ENCODE results near the gene RAI1. TPM values are rescaled to one million over a fixed set of nuclear protein-coding genes. Genes with fewer than 3 reads are reported as not detected.
"Not testable (repeated sequence)": the region's sequence is repeated elsewhere in the genome, so short reads cannot be mapped to it uniquely, and the experiment has no call there.

RAI1 gene
- total RNA-seq, 2 experiments from 2014 or later: 17.1 to 49.4 TPM

- POLR2A ChIA-PET: no interaction called here
- intact Hi-C loops (cut with micrococcal nuclease; ENCODE audit: unreplicated experiment): no loop called here
- CTCF ChIA-PET (ENCODE audit: unreplicated experiment): no interaction called here
- H3K36me3 ChIP-seq (ENCODE audit: insufficient read depth, low read length): no peaks in the 10 kb centered on the region
- no peak overlapping the region for H3K4me3 ChIP-seq (ENCODE audit: low read depth, low read length, poor library complexity, severe bottlenecking)
- no peaks in the 10 kb centered on the region for H3K79me2 ChIP-seq (ENCODE audit: insufficient read depth, low read depth, low read length)
- H3K9me3 ChIP-seq (ENCODE audit: low read length): peaks cover 5% of the 10 kb centered on the region; the same call in 1 of the 2 replicates
- TF ChIP-seq, protein P1, sequence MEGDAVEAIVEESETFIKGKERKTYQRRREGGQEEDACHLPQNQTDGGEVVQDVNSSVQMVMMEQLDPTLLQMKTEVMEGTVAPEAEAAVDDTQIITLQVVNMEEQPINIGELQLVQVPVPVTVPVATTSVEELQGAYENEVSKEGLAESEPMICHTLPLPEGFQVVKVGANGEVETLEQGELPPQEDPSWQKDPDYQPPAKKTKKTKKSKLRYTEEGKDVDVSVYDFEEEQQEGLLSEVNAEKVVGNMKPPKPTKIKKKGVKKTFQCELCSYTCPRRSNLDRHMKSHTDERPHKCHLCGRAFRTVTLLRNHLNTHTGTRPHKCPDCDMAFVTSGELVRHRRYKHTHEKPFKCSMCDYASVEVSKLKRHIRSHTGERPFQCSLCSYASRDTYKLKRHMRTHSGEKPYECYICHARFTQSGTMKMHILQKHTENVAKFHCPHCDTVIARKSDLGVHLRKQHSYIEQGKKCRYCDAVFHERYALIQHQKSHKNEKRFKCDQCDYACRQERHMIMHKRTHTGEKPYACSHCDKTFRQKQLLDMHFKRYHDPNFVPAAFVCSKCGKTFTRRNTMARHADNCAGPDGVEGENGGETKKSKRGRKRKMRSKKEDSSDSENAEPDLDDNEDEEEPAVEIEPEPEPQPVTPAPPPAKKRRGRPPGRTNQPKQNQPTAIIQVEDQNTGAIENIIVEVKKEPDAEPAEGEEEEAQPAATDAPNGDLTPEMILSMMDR (conservative IDR thresholded peaks at IDR 0.05; ENCODE audit: low read length): no peak
- no peak for TF ChIP-seq EZH2phosphoT487 (IDR thresholded peaks at IDR 0.05; ENCODE audit: borderline replicate concordance, low read depth, low read length)
- H2AFZ ChIP-seq (ENCODE audit: low read length): no peak overlapping the region
- no peak overlapping the region for H3K27ac ChIP-seq (ENCODE audit: low read depth, low read length, poor library complexity, severe bottlenecking)
- H4K20me1 ChIP-seq (ENCODE audit: insufficient read depth, low read length): no peaks in the 10 kb centered on the region
- H3K9me2 ChIP-seq (ENCODE audit: insufficient read depth, low read length): no peaks in the 10 kb centered on the region
- no peaks in the 10 kb centered on the region for H3K4me1 ChIP-seq (ENCODE audit: insufficient read depth, low read length, poor library complexity, severe bottlenecking)
- no peak overlapping the region for H3K4me2 ChIP-seq (ENCODE audit: low read length)
- no peak for DNase-seq (ENCODE audit: low spot score)
- no TSS peak for BruUV-seq (replicated peaks)
Observed at GRCh38 chr17:17635126-17635525, 46.1 kb upstream of the RAI1 start.

DNA sequence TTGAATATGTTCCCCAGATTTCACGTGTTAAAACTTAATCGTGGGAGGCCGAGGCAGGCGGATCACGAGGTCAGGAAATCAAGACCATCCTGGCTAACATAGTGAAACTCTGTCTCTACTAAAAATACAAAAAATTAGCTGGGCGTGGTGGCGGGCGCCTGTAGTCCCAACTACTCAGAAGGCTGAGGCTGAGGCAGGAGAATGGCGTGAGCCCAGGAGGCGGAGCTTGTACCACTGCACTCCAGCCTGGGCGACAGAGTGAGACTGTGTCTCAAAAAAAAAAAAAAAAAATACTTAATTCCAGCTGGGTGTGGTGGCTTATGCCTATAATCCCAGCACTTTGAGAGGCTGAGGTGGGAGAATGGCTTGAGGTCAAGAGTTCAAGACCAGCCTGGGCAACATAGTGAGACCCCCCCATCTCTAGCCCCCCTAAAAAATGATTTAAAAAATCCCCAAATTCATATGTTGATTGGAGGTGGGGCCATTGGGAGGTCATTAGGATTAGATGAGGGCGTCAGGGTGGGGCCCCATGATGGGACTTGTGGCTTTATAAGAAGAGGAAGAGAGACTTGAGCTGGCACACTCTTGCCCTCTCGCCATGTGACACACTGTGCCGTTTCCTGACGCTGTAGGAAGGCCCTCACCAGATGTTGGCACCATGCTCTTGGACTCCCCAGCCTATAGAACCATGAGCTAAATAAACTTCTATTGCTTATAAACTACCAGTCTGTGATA lies 45.6 kb upstream of the RAI1 start:
- POLR2A ChIA-PET; BruUV-seq (replicated peaks); intact Hi-C loops (cut with micrococcal nuclease; ENCODE audit: unreplicated experiment); DNase-seq (ENCODE audit: low spot score); H3K4me2 ChIP-seq (ENCODE audit: low read length); H4K20me1 ChIP-seq (ENCODE audit: insufficient read depth, low read length); H3K79me2 ChIP-seq (ENCODE audit: insufficient read depth, low read depth, low read length); H3K9me3 ChIP-seq (ENCODE audit: low read length); H3K9me2 ChIP-seq (ENCODE audit: insufficient read depth, low read length); H3K36me3 ChIP-seq (ENCODE audit: insufficient read depth, low read length); H3K27ac ChIP-seq (ENCODE audit: low read depth, low read length, poor library complexity, severe bottlenecking); H3K4me1 ChIP-seq (ENCODE audit: insufficient read depth, low read length, poor library complexity, severe bottlenecking); H3K4me3 ChIP-seq (ENCODE audit: low read depth, low read length, poor library complexity, severe bottlenecking); H2AFZ ChIP-seq (ENCODE audit: low read length); CTCF ChIA-PET (ENCODE audit: unreplicated experiment): not testable (repeated sequence)

- Histone ChIP-seq H3K9me2 (ENCODE audit: insufficient read depth, low read length) (no peaks in the 10 kb centered on the region), H3K79me2 (ENCODE audit: insufficient read depth, low read depth, low read length) (no peaks in the 10 kb centered on the region), H3K9me3 (ENCODE audit: low read length) (peaks cover 5% of the 10 kb centered on the region; the same call in 1 of the 2 replicates), H4K20me1 (ENCODE audit: insufficient read depth, low read length) (no peaks in the 10 kb centered on the region), H3K4me3 (ENCODE audit: low read depth, low read length, poor library complexity, severe bottlenecking) (no peak overlapping the region), H3K4me1 (ENCODE audit: insufficient read depth, low read length, poor library complexity, severe bottlenecking) (no peaks in the 10 kb centered on the region), H3K4me2 (ENCODE audit: low read length) (no peak overlapping the region), H2AFZ (ENCODE audit: low read length) (no peak overlapping the region), H3K36me3 (ENCODE audit: insufficient read depth, low read length) (no peaks in the 10 kb centered on the region), H3K27ac (ENCODE audit: low read depth, low read length, poor library complexity, severe bottlenecking) (no peak overlapping the region)
- no peak for DNase-seq (ENCODE audit: low spot score)
- CTCF ChIA-PET (ENCODE audit: unreplicated experiment): no interaction called here
- no TSS peak for BruUV-seq (replicated peaks)
- TF ChIP-seq, protein P1 (conservative IDR thresholded peaks at IDR 0.05; ENCODE audit: low read length): no peak
- TF ChIP-seq EZH2phosphoT487 (IDR thresholded peaks at IDR 0.05; ENCODE audit: borderline replicate concordance, low read depth, low read length): no peak
- intact Hi-C loops (cut with micrococcal nuclease; ENCODE audit: unreplicated experiment): no loop called here
- POLR2A ChIA-PET: no interaction called here
Observed at GRCh38 chr17:17636272-17636885, 44.9 kb upstream of the RAI1 start.

All from OCI-LY7 (cell line).